ENCODE measurements around the gene FBXO10. TPM values are rescaled to one million over a fixed set of nuclear protein-coding genes. Genes with fewer than 3 reads are reported as not detected.

Gene FBXO10
- total and polyA plus RNA-seq, 2 of the 4 experiments (the other 2 are of a cell fraction): 6.6 to 6.7 TPM

GRCh38 chr9:37504605-37505004 lies 71.6 kb downstream of the FBXO10 start:
- H3K79me1 ChIP-seq (ENCODE audit: low read depth in 1 of 2, low read length in 2 of 2): peaks cover 0 to 9% of the 10 kb centered on the region in 2 experiments; a peak in 2 of 4 replicates
- H3K4ac ChIP-seq (ENCODE audit: low read depth, low read length): no peak overlapping the region
- H2AFZ ChIP-seq (replicated peaks; ENCODE audit: low read length, poor library complexity): no peak overlapping the region
- no peak overlapping the region for H3K23ac ChIP-seq (ENCODE audit: low read depth, low read length)
- no peak for TF ChIP-seq MAZ (IDR thresholded peaks at IDR 0.05; ENCODE audit: borderline replicate concordance, low read depth, low read length)
- TF ChIP-seq BHLHE40 (IDR thresholded peaks at IDR 0.05; ENCODE audit: low read depth, low read length): no peak
- TF ChIP-seq USF2 (IDR thresholded peaks at IDR 0.05; ENCODE audit: low read depth, low read length): no peak
- TF ChIP-seq RFX5 (IDR thresholded peaks at IDR 0.05; ENCODE audit: low read depth, low read length): no peak
- TF ChIP-seq ELK1 (IDR thresholded peaks at IDR 0.05; ENCODE audit: borderline replicate concordance, low read depth, low read length): no peak
- TF ChIP-seq SMC3 (IDR thresholded peaks at IDR 0.05; ENCODE audit: low read depth, low read length): no peak
- no peak for TF ChIP-seq CHD1 (IDR thresholded peaks at IDR 0.05; ENCODE audit: low read depth, low read length)
- TF ChIP-seq RAD21 (IDR thresholded peaks at IDR 0.05; ENCODE audit: low read length): no peak
- TF ChIP-seq RCOR1 (IDR thresholded peaks at IDR 0.05; ENCODE audit: insufficient replicate concordance, low read length): no peak
- no peak for TF ChIP-seq NFE2L2 (IDR thresholded peaks at IDR 0.05; ENCODE audit: low read depth, low read length)
- TF ChIP-seq FOS (IDR thresholded peaks at IDR 0.05; ENCODE audit: low read depth, low read length): no peak
- no peak for TF ChIP-seq CEBPB (IDR thresholded peaks at IDR 0.05; ENCODE audit: low read depth, low read length)
- TF ChIP-seq POLR2A (IDR thresholded peaks at IDR 0.05; ENCODE audit: low read depth, low read length): no peak
- TF ChIP-seq MAFK (IDR thresholded peaks at IDR 0.05; ENCODE audit: low read depth, low read length): no peak
- no peak for TF ChIP-seq CTCF (conservative IDR thresholded peaks at IDR 0.05; ENCODE audit: low read depth, low read length)
- no peak for TF ChIP-seq MXI1 (IDR thresholded peaks at IDR 0.05; ENCODE audit: borderline replicate concordance, low read depth, low read length)
- H2BK15ac ChIP-seq (ENCODE audit: low read depth, low read length): no peak overlapping the region
- H3K27ac ChIP-seq (ENCODE audit: insufficient read depth, low read length): no peak overlapping the region
- H3K9ac ChIP-seq (ENCODE audit: low read depth, low read length): no peak overlapping the region
- ChIA-PET CTCF (no interaction called here), POLR2A (ENCODE audit: unreplicated experiment) (no interaction called here)
- no CpG with 5 or more reads among the region's 5 CpGs for WGBS, 2 experiments (ENCODE audit: extremely low coverage in 2 of 2, insufficient read length in 1 of 2)
- no peak overlapping the region for H3K14ac ChIP-seq (replicated peaks; ENCODE audit: low read depth, low read length)
- in situ Hi-C loops (cut with MboI; ENCODE audit: low sequenced_read_pairs): no loop called here
- no peak overlapping the region for H3K4me2 ChIP-seq (ENCODE audit: low read depth, low read length)
- BruUV-seq (replicated peaks): no TSS peak
- no peak overlapping the region for H4K5ac ChIP-seq (ENCODE audit: low read depth, low read length)
- no peak overlapping the region for H2BK120ac ChIP-seq (ENCODE audit: low read depth, low read length)
- H2BK20ac ChIP-seq (ENCODE audit: low read depth, low read length): no peak overlapping the region
- no peak overlapping the region for H4K91ac ChIP-seq (ENCODE audit: insufficient read depth, low read depth, low read length)
- intact Hi-C loops (cut with micrococcal nuclease): no loop called here
- no peak overlapping the region for H3K4me3 ChIP-seq (ENCODE audit: insufficient read depth, low read depth, low read length)
- peaks cover 6% of the 10 kb centered on the region; the same call in 1 of the 2 replicates for H3K9me1 ChIP-seq (ENCODE audit: insufficient read depth, low read length)
- dilution Hi-C loops (cut with HindIII; ENCODE audit: low sequenced_read_pairs, unreplicated experiment): no loop called here
- DNase-seq (no peak), ATAC-seq (ENCODE audit: low read depth) (no peak)
- no peak overlapping the region for H2BK5ac ChIP-seq (ENCODE audit: low read depth, low read length, poor library complexity, severe bottlenecking)
- no peaks in the 10 kb centered on the region for H3K4me1 ChIP-seq (ENCODE audit: control insufficient read depth, insufficient read depth, low read length)
- H4K8ac ChIP-seq (ENCODE audit: low read depth in 2 of 2, low read length in 2 of 2): no peak overlapping the region
- H4K20me1 ChIP-seq (ENCODE audit: insufficient read depth, low read length): 0 out of 2 replicates have a peak, but pooled peaks cover 2% of the 10 kb centered on the region
- H2AK9ac ChIP-seq (replicated peaks; ENCODE audit: low read depth, low read length, poor library complexity): no peak overlapping the region
- H3K9me3 ChIP-seq (ENCODE audit: control insufficient read depth, insufficient read depth, low read length): no peaks in the 10 kb centered on the region
- H2AK5ac ChIP-seq (ENCODE audit: low read depth, low read length): no peak overlapping the region
- H3K36me3 ChIP-seq (ENCODE audit: control insufficient read depth, insufficient read depth, low read length): peaks cover 50% of the 10 kb centered on the region
- H3K27me3 ChIP-seq (ENCODE audit: control insufficient read depth, insufficient read depth, low read length): no peaks in the 10 kb centered on the region
- no peak overlapping the region for H3K18ac ChIP-seq (ENCODE audit: low read depth, low read length)
- H3K56ac ChIP-seq (ENCODE audit: extremely low read depth, insufficient read depth, low read length): no peak overlapping the region

Data from IMR-90 (cell line).